T-helper 17 cell (primary cell): ENCODE data around the gene ATP2C1. TPM values are rescaled to one million over a fixed set of nuclear protein-coding genes. Genes with fewer than 3 reads are reported as not detected.
"Not testable (repeated sequence)": the region's sequence is repeated elsewhere in the genome, so short reads cannot be mapped to it uniquely, and the experiment has no call there.

Source experiments
- ATAC-seq: fragments of 150-1000 bp; cut with Tn5 transposase; 2 replicates; pipeline ENCODE4 v1.10.0; 2021; ENCODE audit warnings: mild to moderate bottlenecking, moderate library complexity
- DNase-seq, 3 donors: peaks; one replicate each; pipeline versions ENCODE4 v3.0.0 to v3.0.0-alpha.2; 2020 to 2021
- H3K9me3 ChIP-seq: one replicate; pipeline ENCODE4 v1.7.0; 2013; ENCODE audit warnings: low read length, mild to moderate bottlenecking; ENCODE audit not compliant: control insufficient read depth, poor library complexity, severe bottlenecking
- H3K27ac Mint-ChIP-seq: one replicate; pipeline ENCODE4 v1.8.0; 2022; ENCODE audit warnings: mild to moderate bottlenecking, moderate library complexity, mixed read lengths
- H3K27me3 Mint-ChIP-seq: one replicate; pipeline ENCODE4 v1.8.0; 2022; ENCODE audit warnings: mixed read lengths
- H3K36me3 Mint-ChIP-seq: one replicate; pipeline ENCODE4 v1.8.0; 2022; ENCODE audit warnings: low read depth, mixed read lengths
- H3K4me1 Mint-ChIP-seq: one replicate; pipeline ENCODE4 v1.8.0; 2022; ENCODE audit warnings: mild to moderate bottlenecking, mixed read lengths
- H3K4me3 Mint-ChIP-seq: one replicate; pipeline ENCODE4 v1.8.0; 2022; ENCODE audit warnings: mild to moderate bottlenecking, moderate library complexity, mixed read lengths
- total RNA-seq, 4 donors: library from RNA in 2 of 4; stranded (reverse) in 2 of 4; gene quantifications; one replicate each; pipeline ENCODE4 v1.2.3 and lab custom pipeline; 2022 to 2026

Gene ATP2C1
- 10 to 100 TPM; 57.9 to 60.0 TPM for total RNA-seq
- total RNA-seq (lab: John Stamatoyannopoulos, UW) = 64.3 to 73.5 reads per million in 2 donors

- Mint-ChIP-seq H3K36me3 (peaks cover 2% of the 10 kb centered on the region), H3K27me3 (no peaks in the 10 kb centered on the region), H3K4me1 (peaks cover 29% of the 10 kb centered on the region), H3K4me3 (peak within 1 kb of the TSS; percentile 96), H3K27ac (peak within 1 kb of the TSS; percentile 98)
- ATAC-seq (peak; percentile 84), DNase-seq (peak; percentile 82 to 90 (median 88))
- no peaks in the 10 kb centered on the region for H3K9me3 ChIP-seq
These were observed at the start of gene ATP2C1 for GRCh38 chr3:130893376-130894129. Gene ATP2C1, plus strand, starts transcription at chr3:130894084. Its CDS starts 686 bp downstream, at chr3:130894770.

GRCh38 chr3:130844462-130844861 is 49.4 kb upstream of the ATP2C1 start:
- H3K9me3 ChIP-seq = no peaks in the 10 kb centered on the region
- no peak overlapping the region for H3K4me3 Mint-ChIP-seq
- no peak for DNase-seq
- peaks cover 9% of the 10 kb centered on the region for H3K27me3 Mint-ChIP-seq
- ATAC-seq = no peak
- H3K4me1 Mint-ChIP-seq = peaks cover 6% of the 10 kb centered on the region
- no peaks in the 10 kb centered on the region for H3K36me3 Mint-ChIP-seq
- no peak overlapping the region for H3K27ac Mint-ChIP-seq

GRCh38 chr3:130846181-130846580 is 47.7 kb upstream of the ATP2C1 start:
- no peaks in the 10 kb centered on the region for H3K36me3 Mint-ChIP-seq
- DNase-seq (no peak), ATAC-seq (no peak)
- H3K4me1 Mint-ChIP-seq = peaks cover 14% of the 10 kb centered on the region
- no peaks in the 10 kb centered on the region for H3K27me3 Mint-ChIP-seq
- H3K9me3 ChIP-seq = no peaks in the 10 kb centered on the region
- H3K4me3 Mint-ChIP-seq = no peak overlapping the region
- H3K27ac Mint-ChIP-seq = no peak overlapping the region

- ATAC-seq (no peak), DNase-seq (no peak)
- no peaks in the 10 kb centered on the region for H3K9me3 ChIP-seq
- H3K27me3 Mint-ChIP-seq = no peaks in the 10 kb centered on the region
- H3K36me3 Mint-ChIP-seq = no peaks in the 10 kb centered on the region
- no peak overlapping the region for H3K4me3 Mint-ChIP-seq
- H3K27ac Mint-ChIP-seq = peak overlapping the region; percentile 88
- H3K4me1 Mint-ChIP-seq = peaks cover 17% of the 10 kb centered on the region
These were observed 44.8 kb upstream of the ATP2C1 start for GRCh38 chr3:130849091-130849552.

GRCh38 chr3:130850044-130850797 is 43.7 kb upstream of the ATP2C1 start:
- Mint-ChIP-seq H3K27ac (peak overlapping the region; percentile 88), H3K4me1 (peaks cover 18% of the 10 kb centered on the region), H3K4me3 (peak overlapping the region; percentile 73), H3K36me3 (no peaks in the 10 kb centered on the region), H3K27me3 (no peaks in the 10 kb centered on the region)
- ATAC-seq = peak; percentile 95
- peak in 2 of 3 donors; percentile 5 to 32 for DNase-seq
- H3K9me3 ChIP-seq = no peaks in the 10 kb centered on the region

- ATAC-seq (no peak), DNase-seq (no peak)
- Mint-ChIP-seq H3K36me3 (no peaks in the 10 kb centered on the region), H3K4me1 (peaks cover 18% of the 10 kb centered on the region), H3K27ac (peak overlapping the region; percentile 88), H3K27me3 (no peaks in the 10 kb centered on the region), H3K4me3 (peak overlapping the region; percentile 73)
- H3K9me3 ChIP-seq = no peaks in the 10 kb centered on the region
These were observed 43.0 kb upstream of the ATP2C1 start for GRCh38 chr3:130850843-130851242.

- ATAC-seq (no peak), DNase-seq (no peak)
- no peaks in the 10 kb centered on the region for H3K27me3 Mint-ChIP-seq
- H3K27ac Mint-ChIP-seq = peak overlapping the region; percentile 88
- H3K9me3 ChIP-seq = no peaks in the 10 kb centered on the region
- no peaks in the 10 kb centered on the region for H3K36me3 Mint-ChIP-seq
- no peak overlapping the region for H3K4me3 Mint-ChIP-seq
- peaks cover 18% of the 10 kb centered on the region for H3K4me1 Mint-ChIP-seq
These were observed 42.6 kb upstream of the ATP2C1 start for GRCh38 chr3:130851277-130851676.

- H3K9me3 ChIP-seq = no peaks in the 10 kb centered on the region
- Mint-ChIP-seq H3K4me3 (no peak overlapping the region), H3K4me1 (peaks cover 18% of the 10 kb centered on the region), H3K36me3 (peaks cover 3% of the 10 kb centered on the region), H3K27me3 (peaks cover 6% of the 10 kb centered on the region), H3K27ac (no peak overlapping the region)
- DNase-seq (no peak), ATAC-seq (no peak)
These were observed 40.3 kb upstream of the ATP2C1 start for GRCh38 chr3:130853581-130853980.

- peaks cover 9% of the 10 kb centered on the region for H3K27me3 Mint-ChIP-seq
- no peak for DNase-seq
- peaks cover 15% of the 10 kb centered on the region for H3K4me1 Mint-ChIP-seq
- no peaks in the 10 kb centered on the region for H3K9me3 ChIP-seq
- no peak overlapping the region for H3K27ac Mint-ChIP-seq
- H3K4me3 Mint-ChIP-seq = no peak overlapping the region
- no peak for ATAC-seq
- peaks cover 3% of the 10 kb centered on the region for H3K36me3 Mint-ChIP-seq
These were observed 39.5 kb upstream of the ATP2C1 start for GRCh38 chr3:130854208-130854864.

- H3K4me3 Mint-ChIP-seq = no peak overlapping the region
- H3K4me1 Mint-ChIP-seq = peaks cover 4% of the 10 kb centered on the region
- no peak for ATAC-seq
- DNase-seq = no peak
- H3K9me3 ChIP-seq = no peaks in the 10 kb centered on the region
- H3K36me3 Mint-ChIP-seq = peaks cover 3% of the 10 kb centered on the region
- H3K27me3 Mint-ChIP-seq = peaks cover 9% of the 10 kb centered on the region
- no peak overlapping the region for H3K27ac Mint-ChIP-seq
These were observed 36.4 kb upstream of the ATP2C1 start for GRCh38 chr3:130857336-130858026.

GRCh38 chr3:130862130-130862529 is 31.8 kb upstream of the ATP2C1 start:
- not testable (repeated sequence) for H3K36me3 Mint-ChIP-seq, H3K27ac Mint-ChIP-seq, DNase-seq, H3K27me3 Mint-ChIP-seq, H3K4me3 Mint-ChIP-seq, ATAC-seq, H3K4me1 Mint-ChIP-seq, H3K9me3 ChIP-seq

GRCh38 chr3:130865489-130865888 is 28.4 kb upstream of the ATP2C1 start:
- Mint-ChIP-seq H3K4me3 (no peak overlapping the region), H3K4me1 (no peaks in the 10 kb centered on the region), H3K27me3 (no peaks in the 10 kb centered on the region), H3K36me3 (no peaks in the 10 kb centered on the region), H3K27ac (no peak overlapping the region)
- DNase-seq (no peak), ATAC-seq (no peak)
- no peaks in the 10 kb centered on the region for H3K9me3 ChIP-seq

GRCh38 chr3:130866327-130866726 is 27.6 kb upstream of the ATP2C1 start:
- no peak for DNase-seq
- no peak for ATAC-seq
- Mint-ChIP-seq H3K4me1 (no peaks in the 10 kb centered on the region), H3K27me3 (no peaks in the 10 kb centered on the region), H3K27ac (no peak overlapping the region), H3K36me3 (no peaks in the 10 kb centered on the region), H3K4me3 (no peak overlapping the region)
- H3K9me3 ChIP-seq = no peaks in the 10 kb centered on the region
